ENCODE results near the gene RPAP3.

RPAP3 gene

DNA sequence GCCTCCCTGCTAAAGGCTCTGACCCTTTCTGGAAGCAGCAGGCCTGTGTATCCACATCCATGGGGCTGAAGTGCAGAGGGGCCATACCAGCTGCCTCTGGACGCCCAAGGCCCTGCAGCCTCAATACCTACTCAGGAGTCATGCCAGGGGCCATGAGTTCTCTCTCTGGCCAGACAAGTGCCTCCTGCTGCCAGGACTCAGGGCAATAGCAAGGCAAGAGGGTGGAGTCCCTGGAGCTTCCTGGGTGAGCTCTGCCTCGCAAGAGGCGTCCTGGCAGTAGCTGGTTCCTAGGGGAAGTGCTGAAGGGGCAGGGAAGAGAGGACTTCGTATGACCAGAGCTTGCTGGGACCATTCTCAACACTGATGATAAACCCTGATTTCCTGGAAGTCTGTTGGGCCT lies 30.4 kb upstream of the RPAP3 start:
- TF ChIP-seq PAX5 (IDR thresholded peaks at IDR 0.05; ENCODE audit: insufficient read depth, low read length, severe bottlenecking) (no peak), SPI1 (IDR thresholded peaks at IDR 0.05; ENCODE audit: low read depth, low read length) (no peak), POLR2AphosphoS5 (IDR thresholded peaks at IDR 0.05; ENCODE audit: low read depth, low read length) (no peak), POLR2A (IDR thresholded peaks at IDR 0.05; ENCODE audit: low read depth, low read length) (no peak), TAF1 (IDR thresholded peaks at IDR 0.05; ENCODE audit: low read depth, low read length) (no peak), POU2F2 (IDR thresholded peaks at IDR 0.05; ENCODE audit: low read depth, low read length) (no peak)
- no peak for FAIRE-seq
- DNase-seq (ENCODE audit: insufficient read length, low spot score) = no peak

DNA sequence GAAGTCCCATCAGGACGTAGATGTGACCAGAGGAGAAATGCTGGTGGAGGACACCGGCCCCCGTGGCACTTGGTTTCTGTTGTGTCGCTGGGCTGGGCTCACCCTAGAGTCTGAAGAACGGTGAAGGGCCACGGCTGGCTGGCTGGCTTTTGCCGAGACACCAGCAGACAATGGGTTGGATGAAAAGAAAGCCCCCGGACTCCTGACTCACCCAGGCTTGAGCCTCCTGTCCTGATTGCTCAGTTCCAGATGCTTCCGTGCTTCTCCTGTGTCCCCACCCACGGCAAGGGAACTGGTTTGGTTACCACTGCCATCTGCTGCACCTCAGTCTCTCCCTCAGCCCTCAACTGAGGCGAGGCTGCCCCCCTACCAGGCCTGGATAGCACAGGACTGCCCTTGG lies 29.8 kb upstream of the RPAP3 start:
- FAIRE-seq = no peak
- TF ChIP-seq POU2F2 (IDR thresholded peaks at IDR 0.05; ENCODE audit: low read depth, low read length) = no peak
- no peak for TF ChIP-seq PAX5 (IDR thresholded peaks at IDR 0.05; ENCODE audit: insufficient read depth, low read length, severe bottlenecking)
- no peak for TF ChIP-seq SPI1 (IDR thresholded peaks at IDR 0.05; ENCODE audit: low read depth, low read length)
- TF ChIP-seq POLR2AphosphoS5 (IDR thresholded peaks at IDR 0.05; ENCODE audit: low read depth, low read length) = no peak
- no peak for TF ChIP-seq POLR2A (IDR thresholded peaks at IDR 0.05; ENCODE audit: low read depth, low read length)
- no peak for TF ChIP-seq TAF1 (IDR thresholded peaks at IDR 0.05; ENCODE audit: low read depth, low read length)
- no peak for DNase-seq (ENCODE audit: insufficient read length, low spot score)

DNA sequence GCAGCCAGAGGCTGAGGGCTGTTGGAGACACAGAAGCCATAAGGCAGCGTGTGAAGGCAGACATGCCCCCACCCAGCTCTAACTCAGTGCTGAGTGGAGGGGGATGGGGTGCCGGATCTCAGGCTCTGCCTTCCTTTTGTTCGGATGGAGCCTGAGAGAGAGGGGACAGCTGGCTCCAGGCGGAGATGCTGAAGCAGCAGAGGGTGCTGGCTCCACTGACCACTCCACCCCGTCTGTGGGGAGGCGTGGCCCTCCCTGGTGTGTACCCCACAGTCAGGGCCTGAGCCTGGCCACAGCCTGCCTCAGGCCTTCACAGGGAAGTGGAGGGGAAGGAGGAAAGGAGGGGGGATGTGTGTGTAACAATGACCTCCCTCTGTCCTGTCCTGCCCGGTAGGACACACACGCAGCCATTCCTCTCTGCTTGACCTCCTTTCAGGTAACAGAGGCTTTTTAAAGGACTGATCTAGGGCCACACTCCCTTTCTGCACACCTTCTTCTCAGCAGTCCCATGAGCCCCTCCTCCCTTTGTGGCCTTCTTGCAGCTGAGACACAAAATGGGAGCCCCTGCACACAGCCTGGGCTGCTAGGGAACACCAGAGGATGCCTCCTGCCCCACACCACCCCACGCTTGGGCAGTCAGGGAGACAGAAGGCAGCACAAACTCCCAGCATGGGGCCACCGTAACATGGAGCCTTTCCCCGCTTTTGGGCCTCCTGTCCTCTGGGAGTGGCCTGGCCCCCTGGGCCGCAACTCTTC lies 29.1 kb upstream of the RPAP3 start:
- no peak for TF ChIP-seq POLR2A (IDR thresholded peaks at IDR 0.05; ENCODE audit: low read depth, low read length)
- no peak for TF ChIP-seq POLR2AphosphoS5 (IDR thresholded peaks at IDR 0.05; ENCODE audit: low read depth, low read length)
- TF ChIP-seq PAX5 (IDR thresholded peaks at IDR 0.05; ENCODE audit: insufficient read depth, low read length, severe bottlenecking) = no peak
- no peak for TF ChIP-seq SPI1 (IDR thresholded peaks at IDR 0.05; ENCODE audit: low read depth, low read length)
- TF ChIP-seq TAF1 (IDR thresholded peaks at IDR 0.05; ENCODE audit: low read depth, low read length) = no peak
- no peak for TF ChIP-seq POU2F2 (IDR thresholded peaks at IDR 0.05; ENCODE audit: low read depth, low read length)
- FAIRE-seq (no peak), DNase-seq (ENCODE audit: insufficient read length, low spot score) (no peak)

DNA sequence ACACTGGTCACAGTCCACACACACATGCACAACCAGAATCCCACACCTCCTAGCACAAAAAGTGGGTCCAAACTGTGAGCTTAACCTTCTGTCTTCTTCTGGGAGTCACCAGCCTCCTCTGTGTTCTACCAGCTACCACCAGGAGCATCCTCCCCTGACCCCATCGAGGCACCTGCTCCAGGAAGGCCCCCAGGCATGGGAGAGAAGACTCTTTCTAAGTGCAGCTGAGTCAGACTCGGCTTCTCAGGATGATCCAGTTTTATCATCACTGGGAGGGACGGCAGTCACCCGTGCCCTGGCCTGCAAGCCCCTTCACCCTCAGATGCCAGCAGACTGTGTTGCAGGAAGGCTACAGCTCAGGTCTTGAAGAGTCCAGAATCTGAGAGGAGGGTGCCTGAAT lies 27.3 kb upstream of the RPAP3 start:
- FAIRE-seq (no peak), DNase-seq (ENCODE audit: insufficient read length, low spot score) (no peak)
- TF ChIP-seq POLR2AphosphoS5 (IDR thresholded peaks at IDR 0.05; ENCODE audit: low read depth, low read length) (no peak), TAF1 (IDR thresholded peaks at IDR 0.05; ENCODE audit: low read depth, low read length) (no peak), SPI1 (IDR thresholded peaks at IDR 0.05; ENCODE audit: low read depth, low read length) (no peak), POU2F2 (IDR thresholded peaks at IDR 0.05; ENCODE audit: low read depth, low read length) (no peak), POLR2A (IDR thresholded peaks at IDR 0.05; ENCODE audit: low read depth, low read length) (no peak), PAX5 (IDR thresholded peaks at IDR 0.05; ENCODE audit: insufficient read depth, low read length, severe bottlenecking) (no peak)

DNA sequence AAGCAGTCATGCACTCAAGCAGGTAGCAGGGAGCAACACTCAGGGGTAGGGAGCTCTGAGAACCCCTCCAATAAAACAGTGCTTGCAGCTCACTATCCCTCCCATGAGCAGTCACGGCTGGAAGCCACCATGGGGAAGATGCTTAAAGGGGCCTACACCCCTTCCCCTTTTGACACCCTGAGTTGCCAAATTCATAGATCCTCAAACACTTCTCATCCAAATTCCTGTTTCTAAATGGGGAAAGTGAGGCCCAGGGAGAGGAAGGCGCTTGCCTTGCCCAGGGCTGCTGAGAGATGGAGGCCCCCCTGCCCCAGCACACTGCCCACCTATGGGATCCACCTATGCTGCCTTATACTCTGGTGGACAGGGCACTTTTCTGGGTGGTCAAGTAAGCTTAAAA lies 26.7 kb upstream of the RPAP3 start:
- FAIRE-seq = no peak
- TF ChIP-seq TAF1 (IDR thresholded peaks at IDR 0.05; ENCODE audit: low read depth, low read length) (no peak), PAX5 (IDR thresholded peaks at IDR 0.05; ENCODE audit: insufficient read depth, low read length, severe bottlenecking) (no peak)

DNA sequence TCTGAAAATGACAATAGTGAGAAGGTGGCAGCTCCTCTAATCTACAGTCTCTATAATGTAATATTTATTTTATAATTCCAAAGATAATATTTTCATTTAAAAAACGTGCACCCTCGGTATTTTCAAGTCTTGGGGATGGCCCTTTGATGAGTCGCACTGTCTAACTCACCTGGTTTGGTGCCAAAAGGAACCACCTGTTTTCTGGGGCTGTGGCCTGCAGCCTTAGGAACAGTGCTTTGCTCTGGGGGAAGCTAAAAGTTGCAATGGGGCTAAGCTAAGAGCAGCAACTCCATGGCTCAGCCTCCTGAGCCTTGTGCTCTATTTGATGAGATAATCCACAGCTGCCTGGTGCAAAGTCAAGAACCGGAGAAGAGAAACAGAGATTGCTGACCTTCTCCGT lies 25.9 kb upstream of the RPAP3 start:
- no peak for FAIRE-seq

More for the DNA sequence above, 26.7 kb upstream of the RPAP3 start:
- DNase-seq (ENCODE audit: insufficient read length, low spot score) = no peak

DNA sequence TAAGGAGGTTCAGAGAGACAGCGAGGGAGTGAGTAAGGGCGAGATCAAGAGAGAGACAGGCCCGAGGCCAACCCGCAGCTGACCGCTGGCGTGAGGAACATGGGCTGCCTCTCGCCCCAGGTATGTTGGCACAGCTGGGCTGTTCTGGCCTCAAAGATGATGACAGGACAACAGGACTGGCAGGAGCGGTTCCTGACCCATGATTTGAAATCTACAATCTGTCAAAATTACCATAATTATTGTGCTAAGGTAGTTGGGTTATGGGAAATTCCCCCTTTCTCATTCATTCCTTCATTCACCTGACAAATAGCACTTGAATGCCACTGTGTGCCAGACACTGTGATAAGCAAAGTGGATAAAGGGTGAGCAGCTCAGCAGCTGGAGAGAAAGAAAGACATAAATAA lies 24.5 kb upstream of the RPAP3 start:
- DNase-seq (ENCODE audit: insufficient read length, low spot score) (no peak), FAIRE-seq (no peak)
- TF ChIP-seq PAX5 (IDR thresholded peaks at IDR 0.05; ENCODE audit: insufficient read depth, low read length, severe bottlenecking) = no peak
- no peak for TF ChIP-seq POLR2AphosphoS5 (IDR thresholded peaks at IDR 0.05; ENCODE audit: low read depth, low read length)
- no peak for TF ChIP-seq TAF1 (IDR thresholded peaks at IDR 0.05; ENCODE audit: low read depth, low read length)

More for the DNA sequence above, 25.9 kb upstream of the RPAP3 start:
- no peak for TF ChIP-seq PAX5 (IDR thresholded peaks at IDR 0.05; ENCODE audit: insufficient read depth, low read length, severe bottlenecking)
- TF ChIP-seq POLR2AphosphoS5 (IDR thresholded peaks at IDR 0.05; ENCODE audit: low read depth, low read length) = no peak
- TF ChIP-seq TAF1 (IDR thresholded peaks at IDR 0.05; ENCODE audit: low read depth, low read length) = no peak
- no peak for TF ChIP-seq SPI1 (IDR thresholded peaks at IDR 0.05; ENCODE audit: low read depth, low read length)
- TF ChIP-seq POLR2A (IDR thresholded peaks at IDR 0.05; ENCODE audit: low read depth, low read length) = no peak
- TF ChIP-seq POU2F2 (IDR thresholded peaks at IDR 0.05; ENCODE audit: low read depth, low read length) = no peak
- no peak for DNase-seq (ENCODE audit: insufficient read length, low spot score)

DNA sequence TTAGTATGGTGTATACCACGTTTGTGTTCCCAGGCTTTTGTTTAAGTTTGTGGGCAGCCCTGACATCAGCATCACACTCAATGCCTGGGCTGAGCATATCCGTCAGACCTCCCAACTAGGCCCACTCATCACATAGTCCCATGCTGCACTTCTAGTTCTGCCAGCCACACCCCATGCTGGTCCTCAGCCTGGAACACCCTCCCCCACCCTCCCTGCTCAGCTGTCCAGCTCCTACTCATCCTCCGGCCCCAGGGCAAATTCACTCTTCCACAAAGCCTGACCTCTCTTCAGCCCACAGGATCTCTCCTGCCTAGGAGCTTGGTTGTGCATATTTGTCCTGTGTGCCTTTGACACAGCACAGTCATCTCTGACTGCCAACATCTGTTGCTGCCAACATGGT lies 23.4 kb upstream of the RPAP3 start:
- DNase-seq (ENCODE audit: insufficient read length, low spot score) (no peak), FAIRE-seq (no peak)
- no peak for TF ChIP-seq POLR2AphosphoS5 (IDR thresholded peaks at IDR 0.05; ENCODE audit: low read depth, low read length)
- TF ChIP-seq TAF1 (IDR thresholded peaks at IDR 0.05; ENCODE audit: low read depth, low read length) = no peak
- no peak for TF ChIP-seq POLR2A (IDR thresholded peaks at IDR 0.05; ENCODE audit: low read depth, low read length)
- TF ChIP-seq PAX5 (IDR thresholded peaks at IDR 0.05; ENCODE audit: insufficient read depth, low read length, severe bottlenecking) = no peak
- TF ChIP-seq SPI1 (IDR thresholded peaks at IDR 0.05; ENCODE audit: low read depth, low read length) = no peak
- no peak for TF ChIP-seq POU2F2 (IDR thresholded peaks at IDR 0.05; ENCODE audit: low read depth, low read length)

DNA sequence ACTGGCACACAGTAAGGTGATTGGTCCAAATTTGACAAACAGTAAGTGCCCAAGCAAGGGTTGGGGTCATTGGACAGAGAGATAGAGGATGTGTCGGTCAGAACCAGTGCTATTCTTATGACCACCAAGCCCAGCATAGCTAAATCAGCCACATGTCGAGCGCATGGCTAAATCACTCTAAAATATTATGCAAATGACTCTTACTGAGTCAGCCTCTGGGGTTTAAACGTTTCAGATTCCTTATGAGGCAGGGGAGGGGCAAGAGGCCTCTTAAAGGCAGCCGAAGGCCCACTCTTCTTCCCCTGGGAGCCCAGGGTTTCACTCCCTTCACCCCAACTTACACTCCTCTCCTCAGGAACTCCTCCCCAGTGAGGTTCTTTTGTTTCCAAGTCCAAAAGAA lies 20.1 kb upstream of the RPAP3 start:
- DNase-seq (ENCODE audit: insufficient read length, low spot score) = no peak
- FAIRE-seq = peak; percentile 78
- no peak for TF ChIP-seq POLR2AphosphoS5 (IDR thresholded peaks at IDR 0.05; ENCODE audit: low read depth, low read length)
- no peak for TF ChIP-seq POLR2A (IDR thresholded peaks at IDR 0.05; ENCODE audit: low read depth, low read length)
- peak; percentile 80; the same call in 1 of the 2 replicates for TF ChIP-seq POU2F2 (IDR thresholded peaks at IDR 0.05; ENCODE audit: low read depth, low read length)

DNA sequence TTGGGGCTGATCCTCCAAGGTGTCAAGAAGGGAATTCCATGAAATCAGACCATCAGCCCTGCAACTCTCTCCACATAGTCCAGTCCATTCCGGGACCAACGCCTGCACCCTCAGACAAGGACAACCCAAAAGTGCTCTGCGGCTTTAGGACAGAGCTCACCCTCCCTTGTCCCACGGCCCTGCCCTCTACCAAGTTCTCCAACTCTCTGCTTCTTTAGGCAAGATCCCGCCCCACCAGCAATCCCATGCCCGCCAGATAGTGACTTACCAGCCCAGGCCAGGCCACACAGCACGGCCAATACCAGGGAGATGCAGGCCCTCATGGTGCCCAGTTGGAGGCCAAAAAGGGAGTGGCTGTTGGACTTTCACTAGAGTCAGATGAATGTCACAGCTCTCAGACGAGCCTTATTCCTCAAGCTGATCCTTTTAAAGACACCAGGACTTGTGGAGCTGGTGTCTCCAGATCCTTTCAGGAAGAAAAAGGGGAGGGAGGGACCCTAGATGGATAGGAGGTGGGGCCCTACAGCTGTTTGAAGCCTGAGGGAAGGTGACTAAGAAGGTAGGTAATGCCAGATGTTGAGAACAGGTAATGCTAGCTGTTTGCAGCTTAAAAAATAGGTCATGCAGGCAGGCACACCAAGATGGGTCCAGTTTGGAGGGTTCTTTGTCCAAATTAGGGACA lies 19.4 kb upstream of the RPAP3 start, which contains the start of gene ENDOU:
Gene ENDOU (minus strand): TSS at position 400 of the 682 bp plus-strand sequence. CDS start 77 bp downstream, at position 323.
- TF ChIP-seq TAF1 (IDR thresholded peaks at IDR 0.05; ENCODE audit: low read depth, low read length) = no peak
- TF ChIP-seq POLR2A (IDR thresholded peaks at IDR 0.05; ENCODE audit: low read depth, low read length) = no peak
- TF ChIP-seq POU2F2 (IDR thresholded peaks at IDR 0.05; ENCODE audit: low read depth, low read length) = no peak
- TF ChIP-seq PAX5 (IDR thresholded peaks at IDR 0.05; ENCODE audit: insufficient read depth, low read length, severe bottlenecking) = no peak
- no peak for TF ChIP-seq SPI1 (IDR thresholded peaks at IDR 0.05; ENCODE audit: low read depth, low read length)
- no peak for TF ChIP-seq POLR2AphosphoS5 (IDR thresholded peaks at IDR 0.05; ENCODE audit: low read depth, low read length)
- no peak for DNase-seq (ENCODE audit: insufficient read length, low spot score)
- no peak for FAIRE-seq
